H1 (cell line): ENCODE data around the gene IGFBP4. TPM values are rescaled to one million over a fixed set of nuclear protein-coding genes. Genes with fewer than 3 reads are reported as not detected.

Source experiments
- CREB1 ChIP-seq: IDR thresholded peaks from 2 replicates; pipeline ENCODE4 v1.6.1; 2012; ENCODE audit warnings: inconsistent platforms
- EP300 ChIP-seq, 2 experiments: IDR thresholded peaks; 1 replicate in 1 of 2; 2 replicates in 1 of 2; pipeline ENCODE4 v1.6.1; 2011 to 2012; ENCODE audit warnings: low read depth in 2 of 2, low read length in 2 of 2, mild to moderate bottlenecking in 2 of 2, borderline replicate concordance in 1 of 2, inconsistent platforms in 1 of 2, moderate library complexity in 1 of 2
- PHF8 ChIP-seq: fragments of 200-600 bp; sonication (generic); conservative IDR thresholded peaks from 2 replicates; pipeline ENCODE4 v1.7.1; 2012; ENCODE audit warnings: low read depth, mild to moderate bottlenecking, inconsistent platforms, low read length, moderate library complexity
- RXRA ChIP-seq: IDR thresholded peaks from 2 replicates; pipeline ENCODE4 v1.6.1; 2011; ENCODE audit warnings: low read depth, mild to moderate bottlenecking, low read length, moderate library complexity; ENCODE audit not compliant: insufficient read depth
- SP4 ChIP-seq: IDR thresholded peaks from 2 replicates; pipeline ENCODE4 v1.6.1; 2012; ENCODE audit warnings: low read length, inconsistent platforms
- TEAD4 ChIP-seq: IDR thresholded peaks from 2 replicates; pipeline ENCODE4 v1.6.1; 2012; ENCODE audit warnings: low read depth, low read length, inconsistent platforms, mixed read lengths
- polyA plus RNA-seq, 7 experiments: library from polyadenylated mRNA; depleted of rRNA in 3 of 7; stranded (reverse) in 5 of 7; unstranded in 2 of 7; fragments of >200 nt in 5 of 7; fragments of 200-250 nt in 2 of 7; gene quantifications; 1 replicate in 5 of 7; 2 replicates in 1 of 7; 4 replicates in 1 of 7; pipeline versions ENCODE4 v1.2.1 to v1.2.3, GENCODE V29; 2011 to 2013; ENCODE audit warnings: missing spikeins in 2 of 7, mixed read lengths in 2 of 7
- total RNA-seq: library from RNA; stranded (reverse); fragmentation: NEBNext Ultra II Directional; extraction: Animal tissue kit (Norgen Biotek cat#: 25700); gene quantifications from 2 replicates; pipeline ENCODE4 v1.2.1, GENCODE V29; 2021

IGFBP4 gene
- total and polyA plus RNA-seq, 2 of the 8 experiments (the other 6 are each of a cell fraction or from before 2014, with no cell fraction given): 85.5 to 105 TPM

- TF ChIP-seq PHF8 (no peak), SP4 (no peak), EP300 (IDR thresholded peaks at IDR 0.05; ENCODE audit: borderline replicate concordance in 1 of 2, low read depth in 2 of 2, low read length in 2 of 2) (no peak), RXRA (no peak), CREB1 (no peak), TEAD4 (no peak)
Measured at GRCh38 chr17:40487371-40488020, 44.2 kb downstream of the IGFBP4 start (continued).
